ENCODE results near the gene KREMEN1. TPM values are rescaled to one million over a fixed set of nuclear protein-coding genes. Genes with fewer than 3 reads are reported as not detected.

The KREMEN1 gene
- total and polyA plus RNA-seq, 2 experiments from 2014 or later = 1.8 to 3.8 TPM

GRCh38 chr22:29110946-29111345, 38.1 kb downstream of the KREMEN1 start (continued):
- TF ChIP-seq ZNF462 (CRISPR knock-in tag; IDR thresholded peaks at IDR 0.05) = no peak
- no peak for TF ChIP-seq STAT1 (IDR thresholded peaks at IDR 0.05; ENCODE audit: unreplicated experiment)
- no peak for TF ChIP-seq REST (IDR thresholded peaks at IDR 0.05; ENCODE audit: unreplicated experiment)
- TF ChIP-seq EZH2phosphoT487 (IDR thresholded peaks at IDR 0.05; ENCODE audit: unreplicated experiment) = no peak

DNA sequence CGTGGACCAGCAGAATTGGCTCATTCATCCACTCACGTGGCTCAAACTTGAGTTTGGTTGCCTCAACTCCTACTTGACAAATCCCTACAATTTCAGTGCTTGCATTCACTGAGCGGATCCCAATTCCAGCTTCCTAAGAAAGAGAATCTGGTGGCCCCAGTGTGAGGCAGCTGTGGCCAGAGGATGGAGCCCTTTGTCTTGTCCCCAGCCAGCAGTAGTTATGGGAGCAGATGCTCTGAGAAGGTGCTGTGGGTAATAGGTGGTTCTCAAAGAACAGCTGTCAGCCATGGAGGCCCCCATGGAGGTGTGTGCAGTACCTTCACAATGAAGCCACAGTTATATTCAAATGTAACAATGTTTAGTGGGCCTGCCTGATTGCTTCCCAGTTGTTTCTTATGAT, 39.3 kb downstream of the KREMEN1 start:
- H3K27ac Mint-ChIP-seq = no peak overlapping the region
- DNase-seq (ENCODE audit: low spot score) (no peak), ATAC-seq (peak; percentile 72)
- H3K27me3 Mint-ChIP-seq (ENCODE audit: insufficient read depth, low read depth, poor library complexity) = peaks cover 2% of the 10 kb centered on the region
- Histone ChIP-seq H3K27me3 (ENCODE audit: insufficient read depth) (no peaks in the 10 kb centered on the region), H3K79me2 (replicated peaks; ENCODE audit: insufficient read depth) (no peaks in the 10 kb centered on the region), H4K20me1 (replicated peaks; ENCODE audit: insufficient read depth) (no peaks in the 10 kb centered on the region), H3F3A (replicated peaks; ENCODE audit: low read depth) (no peaks in the 10 kb centered on the region), H3K27ac (ENCODE audit: low read depth) (no peak overlapping the region), H3K9me2 (ENCODE audit: insufficient read depth) (no peaks in the 10 kb centered on the region), H3K4me2 (no peak overlapping the region), H2AFZ (no peak overlapping the region), H3K4me1 (ENCODE audit: insufficient read depth) (no peaks in the 10 kb centered on the region), H3K4me3 (no peak overlapping the region), H3K36me3 (ENCODE audit: insufficient read depth) (no peaks in the 10 kb centered on the region)
- H3K36me3 Mint-ChIP-seq (ENCODE audit: low read depth) = no peaks in the 10 kb centered on the region; the same call in 2 of the 3 replicates
- TF ChIP-seq, protein P1, sequence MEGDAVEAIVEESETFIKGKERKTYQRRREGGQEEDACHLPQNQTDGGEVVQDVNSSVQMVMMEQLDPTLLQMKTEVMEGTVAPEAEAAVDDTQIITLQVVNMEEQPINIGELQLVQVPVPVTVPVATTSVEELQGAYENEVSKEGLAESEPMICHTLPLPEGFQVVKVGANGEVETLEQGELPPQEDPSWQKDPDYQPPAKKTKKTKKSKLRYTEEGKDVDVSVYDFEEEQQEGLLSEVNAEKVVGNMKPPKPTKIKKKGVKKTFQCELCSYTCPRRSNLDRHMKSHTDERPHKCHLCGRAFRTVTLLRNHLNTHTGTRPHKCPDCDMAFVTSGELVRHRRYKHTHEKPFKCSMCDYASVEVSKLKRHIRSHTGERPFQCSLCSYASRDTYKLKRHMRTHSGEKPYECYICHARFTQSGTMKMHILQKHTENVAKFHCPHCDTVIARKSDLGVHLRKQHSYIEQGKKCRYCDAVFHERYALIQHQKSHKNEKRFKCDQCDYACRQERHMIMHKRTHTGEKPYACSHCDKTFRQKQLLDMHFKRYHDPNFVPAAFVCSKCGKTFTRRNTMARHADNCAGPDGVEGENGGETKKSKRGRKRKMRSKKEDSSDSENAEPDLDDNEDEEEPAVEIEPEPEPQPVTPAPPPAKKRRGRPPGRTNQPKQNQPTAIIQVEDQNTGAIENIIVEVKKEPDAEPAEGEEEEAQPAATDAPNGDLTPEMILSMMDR (conservative IDR thresholded peaks at IDR 0.05; ENCODE audit: low read depth in 2 of 2) = peak in 1 of 2 experiments; percentile 42; a peak in 2 of 4 replicates
- TF ChIP-seq POLR2AphosphoS5 (IDR thresholded peaks at IDR 0.05; ENCODE audit: low read depth) = no peak
- TF ChIP-seq EZH2phosphoT487 (IDR thresholded peaks at IDR 0.05; ENCODE audit: unreplicated experiment) = no peak
- no peak for TF ChIP-seq STAT1 (IDR thresholded peaks at IDR 0.05; ENCODE audit: unreplicated experiment)
- TF ChIP-seq REST (IDR thresholded peaks at IDR 0.05; ENCODE audit: unreplicated experiment) = no peak
- peaks cover 3% of the 10 kb centered on the region; the same call in 1 of the 3 replicates for H3K4me1 Mint-ChIP-seq
- no peak overlapping the region for H3K4me3 Mint-ChIP-seq
- H3K9me3 Mint-ChIP-seq = no peaks in the 10 kb centered on the region
